Stromal cell of bone marrow (primary cell): ENCODE measurements around the gene PSD2.

Experiments
- DNase-seq: peaks from one replicate; pipeline ENCODE4 v3.0.0-alpha.2; 2012; ENCODE audit warnings: low read depth

Gene PSD2

GRCh38 chr5:139795074-139796001 is at the start of gene PSD2:
Gene PSD2 (plus strand): TSS chr5:139795808. CDS start chr5:139809441, 13,633 bp downstream.
- no peak for DNase-seq

- DNase-seq = no peak
These were observed 48.7 kb upstream of the PSD2 start for GRCh38 chr5:139746691-139747582.

DNA sequence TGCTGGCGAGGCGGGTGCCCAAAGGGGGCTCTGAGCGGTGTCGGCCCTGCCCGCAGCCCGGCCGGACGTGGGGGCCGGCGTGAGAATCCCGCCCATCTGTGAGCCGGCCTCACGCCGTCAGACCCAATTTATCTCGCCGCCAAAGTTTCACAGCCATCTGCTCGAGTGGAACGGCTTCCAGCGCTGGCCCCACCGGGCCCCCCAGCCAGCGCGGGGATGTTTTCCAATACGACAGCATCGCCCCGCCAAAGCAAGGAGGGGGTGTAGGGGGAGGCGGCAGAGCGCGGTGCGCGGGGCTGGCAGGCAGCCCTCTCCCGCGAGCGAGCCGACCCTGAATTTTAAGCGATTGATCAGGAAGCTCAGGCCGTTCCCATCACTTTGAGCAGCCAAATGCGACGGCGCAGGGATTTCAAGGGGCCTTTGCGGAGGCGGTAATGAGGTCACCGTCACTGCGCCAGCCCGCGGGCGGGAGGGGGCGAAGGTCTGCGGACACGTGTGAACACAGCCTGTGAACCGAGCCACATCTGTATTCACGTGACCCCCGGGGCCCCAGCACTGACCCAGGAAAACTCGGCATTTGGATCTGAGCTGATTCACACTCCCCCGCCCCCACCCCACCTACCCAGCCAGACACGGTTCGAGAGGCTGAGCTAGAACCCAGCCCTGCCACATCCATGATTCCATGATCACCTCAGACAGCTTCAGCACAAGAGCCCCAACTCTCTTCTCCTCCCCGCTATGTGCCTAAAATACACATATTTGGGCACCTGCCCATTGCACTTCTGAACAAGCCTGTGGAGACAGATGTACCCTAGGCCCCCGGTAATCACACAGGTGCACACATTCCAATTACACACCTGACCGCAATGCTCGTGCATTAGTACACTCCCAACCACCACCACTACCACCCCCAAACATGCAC is 47.8 kb upstream of the PSD2 start:
- no peak for DNase-seq

DNA sequence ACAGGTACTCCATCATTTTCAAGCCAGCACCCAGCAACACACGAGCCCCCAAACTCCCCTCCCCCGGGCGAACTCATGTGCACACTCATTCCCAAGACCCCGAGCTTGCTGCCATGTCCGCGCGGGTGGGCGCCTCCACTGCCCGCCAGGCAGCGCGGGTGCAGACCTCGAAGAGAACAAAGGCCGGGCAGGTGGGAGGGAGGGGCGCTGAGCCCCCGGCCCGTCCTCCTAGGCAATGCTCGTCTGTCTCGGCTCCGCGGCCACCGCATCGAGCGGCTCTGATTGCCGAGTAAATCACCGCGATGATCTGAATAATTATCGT is 47.1 kb upstream of the PSD2 start:
- DNase-seq = no peak

- no peak for DNase-seq
These were observed 46.4 kb upstream of the PSD2 start for GRCh38 chr5:139749242-139749641.

DNA sequence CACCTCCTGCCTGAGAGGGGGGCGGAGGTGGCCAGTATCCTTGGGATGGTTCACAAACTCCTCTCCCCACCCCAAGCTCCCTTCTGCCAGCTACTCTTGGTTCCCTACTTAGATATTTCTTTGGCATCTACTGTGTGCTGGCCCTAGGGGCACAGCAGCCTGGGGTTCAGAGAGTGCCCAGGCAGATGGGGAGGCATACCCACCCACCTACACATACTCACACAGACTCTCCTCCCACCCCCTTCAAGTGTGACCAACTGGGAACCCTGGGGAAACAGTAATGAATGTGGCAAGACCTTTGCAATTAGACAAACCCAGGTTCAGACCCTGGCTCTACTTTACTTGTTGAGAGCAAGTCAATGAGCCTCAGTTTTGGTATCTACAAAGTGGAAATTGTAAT is 44.4 kb upstream of the PSD2 start:
- no peak for DNase-seq

DNA sequence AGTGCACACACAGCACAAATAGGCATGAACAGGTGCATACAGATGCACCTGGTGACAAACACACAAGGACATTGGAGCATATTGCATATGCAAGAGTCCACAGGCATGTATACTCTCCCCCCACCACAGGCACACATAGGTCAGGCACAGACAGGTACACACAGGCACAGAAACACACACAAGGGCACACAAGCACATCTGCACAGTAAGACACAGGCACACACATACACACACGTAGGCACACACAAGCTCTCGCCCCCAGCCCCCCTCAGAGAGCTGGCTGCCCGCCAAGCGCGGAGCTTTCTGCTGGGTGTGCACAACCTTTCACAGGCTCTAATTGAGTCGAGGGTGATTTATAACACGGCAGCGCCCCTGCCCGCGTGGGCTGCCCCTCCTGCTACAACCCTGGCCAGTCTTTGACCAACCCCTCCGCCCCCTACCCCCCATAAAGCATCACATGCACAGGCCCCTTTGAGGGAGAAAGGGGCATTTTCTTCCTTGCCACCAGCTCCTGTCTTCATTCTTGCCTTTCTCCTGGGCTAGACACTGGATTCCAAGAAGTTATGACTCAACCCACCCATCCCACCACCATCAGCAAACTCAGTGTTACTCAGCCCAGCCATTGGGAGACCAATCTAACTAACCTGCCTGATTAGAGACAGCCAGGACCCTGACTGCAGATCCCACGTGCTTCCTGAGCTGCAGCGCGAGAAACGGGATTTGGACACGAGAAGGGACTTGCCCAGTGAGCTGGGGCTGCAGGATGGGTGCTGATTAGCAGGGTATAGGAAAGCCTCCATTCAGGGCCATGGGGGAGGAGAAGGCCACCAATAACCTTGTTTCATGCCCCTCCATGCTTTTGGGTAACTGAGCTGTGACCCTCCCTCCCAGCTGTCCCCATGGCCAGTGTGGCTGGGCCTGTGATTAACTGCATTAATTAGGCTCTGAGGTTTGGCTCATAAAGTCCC is 42.8 kb upstream of the PSD2 start:
- no peak for DNase-seq

GRCh38 chr5:139755892-139756671 is 39.5 kb upstream of the PSD2 start:
- DNase-seq = no peak

GRCh38 chr5:139756971-139757370 is 38.6 kb upstream of the PSD2 start:
- DNase-seq = no peak

- DNase-seq = no peak
These were observed 37.7 kb upstream of the PSD2 start for GRCh38 chr5:139757727-139758509.

DNA sequence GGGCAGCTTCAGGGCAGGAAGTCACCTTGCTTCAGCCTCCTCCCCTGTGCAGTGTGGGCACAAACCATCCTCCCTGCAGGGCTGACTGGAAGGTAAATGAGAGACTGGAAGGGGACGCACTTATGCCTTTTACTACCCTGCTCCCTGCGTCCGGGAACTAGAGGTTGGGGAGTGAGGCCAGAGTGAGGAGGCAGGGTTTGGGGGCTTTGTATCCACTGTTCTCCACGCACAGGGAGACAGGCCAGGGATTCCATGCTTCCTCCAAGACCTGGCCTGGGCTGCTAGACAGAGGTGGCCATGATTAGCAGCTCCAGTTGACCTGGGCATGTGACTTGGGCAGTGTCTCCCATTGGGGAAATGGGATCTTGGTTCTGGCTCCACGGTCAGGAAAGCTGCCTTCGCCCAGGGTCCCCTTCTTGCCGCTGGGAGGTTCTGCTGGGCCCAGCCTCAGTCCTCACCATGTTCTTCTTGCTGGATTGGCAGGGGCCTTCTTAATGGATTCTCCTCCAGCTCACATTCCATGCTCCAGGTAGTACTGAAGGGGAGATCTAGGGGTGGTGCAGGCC is 37.0 kb upstream of the PSD2 start:
- no peak for DNase-seq

- DNase-seq = no peak
These were observed 36.3 kb upstream of the PSD2 start for GRCh38 chr5:139759219-139759721.

- no peak for DNase-seq
These were observed 35.2 kb upstream of the PSD2 start for GRCh38 chr5:139760066-139761056.

DNA sequence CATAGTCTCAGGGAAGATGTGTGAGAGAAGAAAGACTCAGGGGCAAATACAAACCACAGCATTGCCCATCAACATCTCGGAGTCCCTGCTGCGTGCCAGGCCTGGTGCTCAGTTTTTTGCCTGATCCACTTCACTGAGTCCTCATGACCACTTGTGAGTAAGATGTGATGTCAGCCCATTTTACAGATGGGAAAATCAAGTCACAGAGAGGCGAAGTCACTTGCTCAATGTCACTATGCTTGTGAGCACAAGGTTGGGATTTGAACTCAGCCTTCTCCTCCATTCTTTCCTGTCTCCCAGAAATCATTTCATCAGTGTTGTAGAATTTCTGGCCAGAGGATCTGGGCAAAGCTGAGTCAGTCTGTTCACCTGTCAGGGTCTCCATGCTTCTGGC is 34.6 kb upstream of the PSD2 start:
- DNase-seq = no peak

- DNase-seq = no peak
These were observed 34.1 kb upstream of the PSD2 start for GRCh38 chr5:139761501-139761900.

DNA sequence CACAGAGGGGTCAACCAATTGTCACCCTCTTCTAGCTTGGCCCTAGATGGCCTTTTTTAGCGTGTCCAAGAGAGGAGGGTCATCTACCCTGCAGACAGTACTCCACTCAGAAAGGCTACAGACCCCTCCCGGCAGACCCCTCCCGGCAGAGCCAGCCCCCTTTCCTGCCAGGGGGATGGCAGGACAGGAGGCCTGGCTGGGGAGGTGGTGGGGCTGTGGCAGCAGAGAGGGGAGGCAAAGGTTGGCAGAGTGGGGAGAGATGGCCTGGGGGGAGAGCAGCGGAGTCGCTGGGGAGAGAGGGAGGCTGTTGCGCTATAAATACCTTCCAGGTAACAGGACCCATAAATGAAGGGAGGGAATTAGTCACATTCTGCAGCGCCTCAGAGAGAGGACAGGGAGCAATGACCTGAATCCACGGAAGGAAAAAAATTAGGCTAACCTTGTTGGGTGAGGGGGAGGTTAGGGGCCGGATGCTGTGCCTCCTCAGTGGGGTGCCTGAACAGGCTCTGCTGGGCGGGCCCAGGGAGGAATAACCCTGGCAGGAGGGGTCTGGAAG is 32.9 kb upstream of the PSD2 start:
- no peak for DNase-seq
